ENCODE data around the gene L3MBTL4.

L3MBTL4 gene

GRCh38 chr18:6284300-6284699 is 130.4 kb downstream of the L3MBTL4 start:
- no peak for ATAC-seq
- TF ChIP-seq ESRRG (CRISPR knock-in tag; IDR thresholded peaks at IDR 0.05) = no peak
- no peak for TF ChIP-seq ARNTL (CRISPR knock-in tag; IDR thresholded peaks at IDR 0.05; ENCODE audit: borderline replicate concordance, low read depth)
- no peak for TF ChIP-seq TCF4 (CRISPR knock-in tag; IDR thresholded peaks at IDR 0.05; ENCODE audit: borderline replicate concordance)
- no peak for TF ChIP-seq ZNF8 (CRISPR knock-in tag; IDR thresholded peaks at IDR 0.05)
- no peak for TF ChIP-seq ZFP30 (CRISPR knock-in tag; IDR thresholded peaks at IDR 0.05)
- no peak for TF ChIP-seq PPARA (CRISPR knock-in tag; IDR thresholded peaks at IDR 0.05; ENCODE audit: borderline replicate concordance)
- TF ChIP-seq CSRNP3 (CRISPR knock-in tag; IDR thresholded peaks at IDR 0.05) = no peak
- no peak for TF ChIP-seq POU6F1 (CRISPR knock-in tag; IDR thresholded peaks at IDR 0.05; ENCODE audit: borderline replicate concordance, low read depth)
- TF ChIP-seq ZNF565 (CRISPR knock-in tag; conservative IDR thresholded peaks at IDR 0.05; ENCODE audit: low read depth) = no peak
- no peak for TF ChIP-seq ZNF70 (CRISPR knock-in tag; IDR thresholded peaks at IDR 0.05)
- no peak for TF ChIP-seq ZC3H10 (CRISPR knock-in tag; IDR thresholded peaks at IDR 0.05)
- no peak for TF ChIP-seq GLIS3 (CRISPR knock-in tag; IDR thresholded peaks at IDR 0.05)
- TF ChIP-seq SNAI2 (CRISPR knock-in tag; IDR thresholded peaks at IDR 0.05) = no peak
- TF ChIP-seq BACH2 (CRISPR knock-in tag; IDR thresholded peaks at IDR 0.05; ENCODE audit: borderline replicate concordance) = no peak
- TF ChIP-seq CREB5 (CRISPR knock-in tag; IDR thresholded peaks at IDR 0.05; ENCODE audit: low read depth) = no peak
- TF ChIP-seq ZFP3 (CRISPR knock-in tag; IDR thresholded peaks at IDR 0.05) = no peak

GRCh38 chr18:6281874-6282273 is 132.8 kb downstream of the L3MBTL4 start:
- no peak for TF ChIP-seq GLIS3 (CRISPR knock-in tag; IDR thresholded peaks at IDR 0.05)
- no peak for TF ChIP-seq PPARA (CRISPR knock-in tag; IDR thresholded peaks at IDR 0.05; ENCODE audit: borderline replicate concordance)
- no peak for TF ChIP-seq TOX (CRISPR knock-in tag; IDR thresholded peaks at IDR 0.05; ENCODE audit: borderline replicate concordance)
- no peak for TF ChIP-seq SNAI2 (CRISPR knock-in tag; IDR thresholded peaks at IDR 0.05)
- no peak for TF ChIP-seq RARB (CRISPR knock-in tag; IDR thresholded peaks at IDR 0.05)
- no peak for TF ChIP-seq OSR1 (CRISPR knock-in tag; IDR thresholded peaks at IDR 0.05)
- TF ChIP-seq ISL1 (CRISPR knock-in tag; IDR thresholded peaks at IDR 0.05) = no peak
- no peak for ATAC-seq

GRCh38 chr18:6280211-6280743 is 134.4 kb downstream of the L3MBTL4 start:
- TF ChIP-seq TSHZ2 (CRISPR knock-in tag; IDR thresholded peaks at IDR 0.05) (no peak), ESRRG (CRISPR knock-in tag; IDR thresholded peaks at IDR 0.05) (no peak), RARB (CRISPR knock-in tag; IDR thresholded peaks at IDR 0.05) (no peak), SNAI2 (CRISPR knock-in tag; IDR thresholded peaks at IDR 0.05) (no peak), ISL1 (CRISPR knock-in tag; IDR thresholded peaks at IDR 0.05) (no peak), ZNF565 (CRISPR knock-in tag; conservative IDR thresholded peaks at IDR 0.05; ENCODE audit: low read depth) (no peak), ZC3H10 (CRISPR knock-in tag; IDR thresholded peaks at IDR 0.05) (no peak), PATZ1 (CRISPR knock-in tag; IDR thresholded peaks at IDR 0.05; ENCODE audit: borderline replicate concordance) (no peak), ZNF8 (CRISPR knock-in tag; IDR thresholded peaks at IDR 0.05) (no peak), PPARA (CRISPR knock-in tag; IDR thresholded peaks at IDR 0.05; ENCODE audit: borderline replicate concordance) (no peak), ZFP3 (CRISPR knock-in tag; IDR thresholded peaks at IDR 0.05) (no peak), POU6F1 (CRISPR knock-in tag; IDR thresholded peaks at IDR 0.05; ENCODE audit: borderline replicate concordance, low read depth) (no peak), ZFP30 (CRISPR knock-in tag; IDR thresholded peaks at IDR 0.05) (no peak), BACH2 (CRISPR knock-in tag; IDR thresholded peaks at IDR 0.05; ENCODE audit: borderline replicate concordance) (no peak), ARNTL (CRISPR knock-in tag; IDR thresholded peaks at IDR 0.05; ENCODE audit: borderline replicate concordance, low read depth) (no peak), CSRNP3 (CRISPR knock-in tag; IDR thresholded peaks at IDR 0.05) (no peak)
- no peak for ATAC-seq
